Endometrial microvascular endothelial cells (primary cell): ENCODE data around the gene UGT1A10. TPM values are rescaled to one million over a fixed set of nuclear protein-coding genes. Genes with fewer than 3 reads are reported as not detected.
"Not testable (repeated sequence)": the region's sequence is repeated elsewhere in the genome, so short reads cannot be mapped to it uniquely, and the experiment has no call there.

Source experiments
- in situ Hi-C: cut with HindIII; loops from 2 replicates; pipeline ENCODE4 v1.10.0; 2017; ENCODE audit warnings: low sequenced_read_pairs, low pct_unique_long_range_greater_than_20kb; ENCODE audit errors: inconsistent ontology term
- total RNA-seq: library from RNA; depleted of rRNA; stranded (reverse); fragments of >200 nt; gene quantifications from one replicate; pipeline ENCODE4 v1.2.3, GENCODE V29; 2015; ENCODE audit errors: inconsistent ontology term

Gene UGT1A10
- total RNA-seq, 1 donor from 2014 or later, result not detected

DNA sequence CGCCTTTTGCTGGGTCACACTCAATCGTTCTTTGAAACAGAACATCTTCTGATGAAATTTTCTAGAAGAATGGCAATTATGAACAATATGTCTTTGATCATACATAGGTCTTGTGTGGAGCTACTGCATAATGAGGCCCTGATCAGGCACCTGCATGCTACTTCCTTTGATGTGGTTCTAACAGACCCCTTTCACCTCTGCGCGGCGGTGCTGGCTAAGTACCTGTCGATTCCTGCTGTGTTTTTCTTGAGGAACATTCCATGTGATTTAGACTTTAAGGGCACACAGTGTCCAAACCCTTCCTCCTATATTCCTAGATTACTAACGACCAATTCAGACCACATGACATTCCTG lies 77.0 kb downstream of the UGT1A10 start:
- in situ Hi-C loops, result no loop called here

DNA sequence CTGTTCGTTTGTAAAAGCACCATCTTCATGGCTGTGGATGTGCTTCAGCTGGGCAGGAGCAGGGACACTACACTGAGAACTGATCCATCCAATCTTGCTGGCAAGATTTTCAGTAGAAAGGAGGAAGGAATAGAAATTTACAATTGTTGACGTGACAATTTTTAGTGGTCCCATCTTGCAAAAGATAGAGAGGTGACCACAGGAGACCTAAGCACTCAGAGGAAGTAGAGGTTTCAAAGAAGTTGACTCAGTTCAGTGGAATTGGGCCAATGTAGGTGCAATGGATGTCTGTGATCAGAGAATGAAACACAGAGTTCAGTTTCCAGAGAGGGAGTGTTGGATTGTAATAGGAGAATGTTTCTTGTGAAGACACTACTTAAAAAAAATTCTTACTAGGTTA lies 77.9 kb downstream of the UGT1A10 start:
- in situ Hi-C loops, result no loop called here

DNA sequence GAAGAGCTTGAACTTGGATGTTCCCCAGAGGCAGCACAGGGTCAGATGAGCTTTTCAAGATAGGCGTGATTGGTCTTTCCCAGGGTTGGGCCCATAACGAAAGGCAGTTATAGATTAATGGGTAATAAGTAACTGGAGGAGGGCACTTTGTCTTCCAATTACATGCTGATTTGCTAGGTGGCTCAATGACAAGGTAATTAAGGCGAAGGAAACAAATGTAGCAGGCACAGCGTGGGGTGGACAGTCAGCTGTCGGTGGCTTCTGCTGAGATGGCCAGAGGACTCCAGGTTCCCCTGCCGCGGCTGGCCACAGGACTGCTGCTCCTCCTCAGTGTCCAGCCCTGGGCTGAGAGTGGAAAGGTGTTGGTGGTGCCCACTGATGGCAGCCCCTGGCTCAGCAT lies 82.3 kb downstream of the UGT1A10 start, which contains the start of gene UGT1A4:
Gene UGT1A4 (plus strand): TSS at position 185 of the 400 bp plus-strand sequence. CDS start 85 bp downstream, at position 270.
- in situ Hi-C loops, result no loop called here

DNA sequence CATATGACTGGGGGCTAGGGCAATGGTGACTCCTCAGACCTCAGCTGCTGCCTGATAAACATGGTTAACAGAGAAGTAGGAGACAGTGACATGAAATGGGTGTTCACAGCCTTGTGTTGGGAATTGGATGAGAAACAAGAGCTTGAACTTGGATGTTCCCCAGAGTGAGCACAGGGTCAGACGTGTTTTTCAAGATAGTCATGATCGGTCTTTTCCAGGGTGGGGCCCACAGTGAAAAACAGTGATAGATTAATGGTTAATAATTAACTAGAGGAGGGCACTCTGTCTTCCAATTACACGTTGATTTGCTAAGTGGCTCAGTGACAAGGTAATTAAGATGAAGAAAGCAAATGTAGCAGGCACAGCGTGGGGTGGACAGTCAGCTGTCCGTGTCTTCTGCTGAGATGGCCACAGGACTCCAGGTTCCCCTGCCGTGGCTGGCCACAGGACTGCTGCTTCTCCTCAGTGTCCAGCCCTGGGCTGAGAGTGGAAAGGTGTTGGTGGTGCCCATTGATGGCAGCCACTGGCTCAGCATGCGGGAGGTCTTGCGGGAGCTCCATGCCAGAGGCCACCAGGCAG lies 92.6 kb downstream of the UGT1A10 start, which contains the start of gene UGT1A3:
Gene UGT1A3 (plus strand): TSS at position 320 of the 579 bp plus-strand sequence. CDS start 85 bp downstream, at position 405.
- in situ Hi-C loops, result no loop called here

DNA sequence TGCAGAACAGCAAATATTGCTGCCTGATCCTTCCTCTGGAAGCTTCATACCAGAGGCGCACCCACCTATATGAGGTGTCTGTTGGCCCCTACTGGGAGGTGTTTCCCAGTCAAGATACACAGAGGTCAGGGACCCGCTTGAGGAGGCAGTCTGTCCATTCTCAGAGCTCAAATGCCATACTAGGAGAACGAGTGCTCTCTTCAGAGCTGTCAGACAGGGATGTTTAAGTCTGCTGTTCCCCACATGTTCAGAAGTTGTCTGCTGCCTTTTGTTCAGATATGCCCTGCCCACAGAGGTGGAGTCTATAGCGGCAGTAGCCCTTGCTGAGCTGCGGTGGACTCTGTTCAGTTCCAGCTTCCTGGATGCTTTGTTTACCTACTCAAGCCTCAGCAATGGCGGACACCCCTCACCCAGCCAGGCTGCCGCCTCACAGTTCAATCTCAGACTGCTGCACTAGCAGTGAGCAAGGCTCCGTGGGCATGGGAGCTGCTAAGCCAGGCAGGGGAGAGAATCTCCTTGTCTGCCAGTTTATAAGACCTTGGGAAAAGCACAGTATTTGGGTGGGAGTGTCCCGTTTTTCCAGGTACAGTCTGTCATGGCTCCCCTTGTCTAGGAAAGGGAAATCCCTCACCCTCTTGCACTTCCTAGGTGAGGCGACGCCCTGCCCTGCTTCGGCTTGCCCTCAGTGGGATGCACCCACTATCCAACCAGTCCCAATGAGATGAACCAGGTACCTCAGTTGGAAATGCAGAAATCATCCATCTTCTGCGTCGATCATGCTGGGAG lies 100.8 kb downstream of the UGT1A10 start:
- in situ Hi-C loops, result not testable (repeated sequence)

DNA sequence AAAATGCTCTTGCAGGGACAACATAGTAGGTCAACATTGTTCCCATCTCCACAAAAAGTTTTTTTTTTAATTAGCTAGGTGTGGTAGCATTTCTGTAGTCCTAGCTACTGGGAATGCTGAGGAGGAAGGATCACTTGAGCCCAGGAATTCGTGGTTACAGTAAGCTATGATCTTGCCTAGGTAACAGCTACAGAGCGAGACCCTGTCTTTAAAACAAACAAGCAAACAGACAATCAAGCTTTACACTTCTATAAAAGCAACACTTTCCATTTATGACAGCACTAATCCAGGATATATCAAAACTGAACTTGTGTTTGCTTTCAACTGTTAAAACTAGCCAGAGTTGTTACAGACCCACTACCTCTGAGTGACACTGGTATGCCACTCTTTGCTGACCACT lies 104.6 kb downstream of the UGT1A10 start:
- in situ Hi-C loops, result no loop called here

DNA sequence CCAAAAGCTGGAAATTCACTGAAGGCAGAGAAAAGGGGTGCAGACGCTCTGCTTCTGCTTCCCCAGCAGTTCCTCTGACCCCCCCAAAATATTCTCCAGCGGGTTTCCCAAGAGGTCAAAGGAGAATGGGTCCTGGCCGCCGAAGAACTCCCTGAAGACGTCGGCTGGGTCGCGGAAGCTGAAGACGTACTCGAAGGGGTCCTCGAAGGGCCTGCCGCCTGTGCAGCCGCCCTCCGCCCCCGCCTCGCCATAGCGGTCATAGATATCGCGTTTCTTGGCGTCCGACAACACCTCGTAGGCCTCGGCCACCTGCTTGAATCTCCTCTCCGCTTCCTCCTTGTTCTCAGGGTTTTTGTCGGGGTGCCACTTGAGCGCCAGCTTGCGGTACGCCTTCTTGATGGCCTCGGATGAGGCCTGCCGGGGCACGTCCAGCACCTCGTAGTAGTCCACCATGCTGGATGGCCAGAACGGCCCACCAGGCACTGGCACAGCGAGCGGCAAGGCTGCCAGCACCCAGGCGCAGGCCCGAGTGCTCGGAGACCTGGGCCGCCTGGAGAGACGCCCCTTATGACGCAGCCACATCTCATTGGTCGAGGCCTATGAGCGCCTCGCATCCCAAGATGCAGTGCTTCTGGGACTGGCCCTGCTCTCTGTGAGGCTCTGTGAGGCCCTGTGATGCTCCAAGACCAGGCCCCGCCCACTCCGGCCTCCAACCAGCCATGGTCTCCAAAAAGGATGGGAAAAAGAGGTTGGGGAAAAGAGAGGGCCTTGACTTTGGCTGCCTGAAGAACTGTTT lies 107.4 kb downstream of the UGT1A10 start:
- in situ Hi-C loops, result no loop called here

DNA sequence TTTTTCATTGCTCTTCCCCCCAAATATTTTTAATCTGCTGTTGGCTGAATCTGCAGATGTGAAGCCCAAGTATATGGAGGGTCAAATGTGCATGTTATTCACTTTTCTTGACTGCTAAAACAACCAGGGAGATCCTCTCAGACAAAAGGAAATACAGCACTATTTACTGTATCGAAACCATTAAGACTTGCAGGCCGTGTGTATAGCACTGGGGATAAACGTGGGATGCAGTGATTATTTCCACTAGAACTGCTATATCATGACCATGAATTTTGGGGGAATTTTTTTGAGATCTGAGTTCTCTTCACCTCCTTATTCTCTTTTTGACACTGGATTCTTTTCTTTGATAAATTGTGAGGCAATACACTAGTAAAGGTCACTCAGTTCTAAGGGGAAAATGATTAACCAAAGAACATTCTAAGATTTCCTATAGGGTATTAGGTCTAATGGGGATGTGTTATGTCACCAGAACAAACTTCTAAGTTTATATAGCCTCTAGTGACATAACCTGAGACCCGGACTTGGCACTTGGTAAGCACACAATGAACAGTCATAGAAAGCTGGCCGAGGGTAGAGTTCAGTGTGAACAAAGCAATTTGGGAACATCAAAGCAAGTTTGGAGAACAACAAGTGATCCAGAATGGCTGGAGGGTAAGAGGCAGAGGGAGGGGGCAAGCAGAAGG lies 109.0 kb downstream of the UGT1A10 start:
- in situ Hi-C loops, result no loop called here

DNA sequence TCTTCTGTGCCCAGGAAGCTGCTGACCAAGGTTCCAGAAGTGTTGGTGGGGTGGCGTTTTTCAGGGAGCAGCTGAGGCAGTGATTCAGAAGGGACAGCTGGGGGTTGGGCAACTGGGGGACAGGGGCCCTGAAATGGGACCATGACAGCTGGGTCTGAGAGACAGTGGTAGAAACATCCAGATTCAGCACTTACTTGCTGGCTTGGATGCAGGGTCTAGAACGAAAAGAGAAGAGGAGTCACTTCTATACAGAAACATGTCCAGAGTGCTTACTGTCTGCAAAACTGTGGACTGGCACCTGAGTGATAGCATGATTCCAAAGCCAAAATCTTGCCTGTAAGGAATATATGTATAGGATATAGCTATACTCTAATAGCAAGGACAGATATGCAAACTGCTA lies 109.6 kb downstream of the UGT1A10 start:
- in situ Hi-C loops, result not testable (repeated sequence)

DNA sequence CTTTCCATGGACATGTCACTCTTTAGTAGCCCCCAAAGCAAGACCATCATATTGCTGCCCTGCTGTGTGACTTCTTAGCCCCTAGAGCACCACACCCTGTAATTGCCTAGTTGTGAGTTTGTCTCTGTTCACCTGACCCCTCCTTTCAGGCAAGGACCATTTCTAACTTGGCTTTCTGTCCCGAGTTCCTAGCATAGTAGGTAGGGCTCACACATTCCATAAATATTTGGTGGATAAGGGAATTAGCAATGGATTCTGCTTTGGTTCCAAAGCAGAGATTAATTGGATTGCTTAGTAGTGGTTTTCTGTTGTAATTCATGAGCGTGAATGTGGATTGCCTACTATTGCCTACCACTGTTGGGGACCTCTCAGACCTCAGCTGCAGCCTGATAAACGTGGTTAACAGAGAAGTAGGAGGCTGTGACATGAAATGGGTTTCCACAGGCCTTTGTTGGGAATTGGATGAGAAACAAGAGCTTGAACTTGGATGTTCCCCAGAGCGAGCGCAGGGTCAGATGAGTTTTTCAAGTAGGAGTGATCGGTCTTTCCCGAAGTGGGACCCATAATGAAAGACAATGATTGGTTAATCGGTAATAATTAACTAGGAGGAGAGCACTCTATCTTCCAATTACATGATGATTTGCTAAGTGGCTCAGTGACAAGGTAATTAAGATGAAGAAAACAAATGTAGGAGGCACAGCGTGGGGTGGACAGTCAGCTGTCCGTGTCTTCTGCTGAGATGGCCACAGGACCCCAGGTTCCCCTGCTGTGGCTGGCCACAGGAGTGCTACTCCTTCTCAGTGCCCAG lies 110.4 kb downstream of the UGT1A10 start:
- in situ Hi-C loops, result no loop called here

DNA sequence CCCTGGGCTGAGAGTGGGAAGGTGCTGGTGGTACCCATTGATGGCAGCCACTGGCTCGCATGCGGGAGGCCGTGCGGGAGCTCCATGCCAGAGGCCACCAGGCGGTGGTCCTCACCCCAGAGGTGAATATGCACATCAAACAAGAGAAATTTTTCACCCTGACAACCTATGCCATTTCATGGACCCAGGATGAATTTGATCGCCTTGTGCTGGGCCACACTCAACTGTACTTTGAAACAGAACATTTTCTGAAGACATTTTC lies 111.0 kb downstream of the UGT1A10 start:
- in situ Hi-C loops, result no loop called here

DNA sequence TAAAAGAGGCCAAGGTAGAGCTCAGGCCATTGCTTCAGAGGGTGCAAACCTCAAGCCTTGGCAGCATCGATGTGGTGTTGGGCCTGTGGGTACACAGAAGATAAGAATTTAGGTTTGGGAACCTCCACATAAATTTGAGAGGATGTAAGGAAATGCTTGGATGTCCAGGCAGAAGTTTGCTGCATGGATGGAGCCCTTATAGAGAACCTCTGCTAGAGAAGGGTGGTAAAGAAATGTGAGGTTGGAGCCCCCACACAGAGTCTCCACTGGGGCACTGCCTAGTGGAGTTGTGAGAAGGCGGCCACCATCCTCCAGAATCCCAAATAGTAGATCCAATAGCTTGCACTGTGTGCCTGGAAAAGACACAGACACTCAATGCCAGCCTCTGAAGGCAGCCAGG lies 114.4 kb downstream of the UGT1A10 start:
- in situ Hi-C loops, result not testable (repeated sequence)

DNA sequence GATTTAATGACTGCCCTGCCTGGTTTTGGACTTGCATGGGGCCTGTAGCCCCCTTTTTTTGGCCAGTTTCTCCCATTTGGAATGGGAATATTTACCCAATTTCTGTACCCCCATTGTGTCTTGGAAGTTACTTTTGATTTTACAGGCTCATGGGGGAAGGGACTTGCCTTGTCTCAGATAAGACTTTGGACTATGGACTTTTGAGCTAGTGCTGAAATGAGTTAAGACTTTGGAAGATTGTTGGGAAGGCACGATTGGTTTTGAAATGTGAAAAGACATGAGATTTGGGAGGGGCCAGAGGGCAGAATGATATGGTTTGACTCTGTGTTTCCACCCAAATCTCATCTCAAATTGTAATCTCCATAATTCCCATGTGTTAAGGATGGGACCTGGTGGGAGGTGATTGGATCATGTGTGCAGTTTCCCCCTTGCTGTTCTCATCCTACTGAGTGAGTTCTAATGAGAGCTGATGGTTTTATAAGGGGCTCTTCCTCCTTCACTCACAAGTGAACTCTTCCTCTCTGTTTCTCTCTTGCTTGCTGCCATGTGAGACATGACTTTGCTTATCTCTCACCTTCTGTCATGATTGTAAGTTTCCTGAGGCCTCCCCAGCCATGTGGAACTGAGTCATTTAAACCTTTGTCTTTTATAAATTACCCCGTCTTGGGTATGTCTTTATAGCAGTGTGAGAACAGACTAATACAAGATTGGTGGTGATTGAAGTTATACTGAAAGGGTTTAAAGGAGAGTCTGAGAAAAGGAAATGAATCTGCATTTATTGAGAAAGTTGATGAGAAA lies 115.2 kb downstream of the UGT1A10 start:
- in situ Hi-C loops, result not testable (repeated sequence)

DNA sequence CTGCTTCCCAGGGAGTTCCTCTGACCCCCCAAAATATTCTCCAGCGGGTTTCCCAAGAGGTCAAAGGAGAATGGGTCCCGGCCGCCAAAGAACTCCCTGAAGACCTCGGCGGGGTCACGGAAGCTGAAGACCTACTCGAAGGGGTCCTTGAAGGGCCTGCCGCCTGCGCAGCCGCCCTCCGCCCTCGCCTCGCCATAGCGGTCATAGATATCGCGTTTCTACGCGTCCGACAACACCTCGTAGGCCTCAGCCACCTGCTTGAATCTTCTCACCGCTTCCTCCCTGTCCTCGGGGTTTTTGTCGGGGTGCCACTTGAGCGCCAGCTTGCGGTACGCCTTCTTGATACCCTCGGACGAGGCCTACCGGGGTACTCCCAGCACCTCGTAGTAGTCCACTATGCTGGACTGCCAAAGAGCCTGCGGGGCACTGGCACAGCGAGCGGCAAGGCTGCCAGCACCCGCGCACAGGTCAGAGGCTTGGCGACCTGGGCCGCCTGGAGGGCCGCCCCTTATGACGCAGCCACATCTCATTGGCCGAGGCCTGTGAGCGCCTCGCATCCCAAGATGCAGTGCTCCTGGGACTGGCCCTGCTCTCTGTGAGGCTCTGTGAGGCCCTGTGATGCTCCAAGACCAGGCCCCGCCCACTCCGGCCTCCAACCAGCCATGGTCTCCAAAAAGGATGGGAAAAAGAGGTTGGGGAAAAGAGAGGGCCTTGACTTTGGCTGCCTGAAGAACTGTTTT lies 118.8 kb downstream of the UGT1A10 start:
- in situ Hi-C loops, result no loop called here

DNA sequence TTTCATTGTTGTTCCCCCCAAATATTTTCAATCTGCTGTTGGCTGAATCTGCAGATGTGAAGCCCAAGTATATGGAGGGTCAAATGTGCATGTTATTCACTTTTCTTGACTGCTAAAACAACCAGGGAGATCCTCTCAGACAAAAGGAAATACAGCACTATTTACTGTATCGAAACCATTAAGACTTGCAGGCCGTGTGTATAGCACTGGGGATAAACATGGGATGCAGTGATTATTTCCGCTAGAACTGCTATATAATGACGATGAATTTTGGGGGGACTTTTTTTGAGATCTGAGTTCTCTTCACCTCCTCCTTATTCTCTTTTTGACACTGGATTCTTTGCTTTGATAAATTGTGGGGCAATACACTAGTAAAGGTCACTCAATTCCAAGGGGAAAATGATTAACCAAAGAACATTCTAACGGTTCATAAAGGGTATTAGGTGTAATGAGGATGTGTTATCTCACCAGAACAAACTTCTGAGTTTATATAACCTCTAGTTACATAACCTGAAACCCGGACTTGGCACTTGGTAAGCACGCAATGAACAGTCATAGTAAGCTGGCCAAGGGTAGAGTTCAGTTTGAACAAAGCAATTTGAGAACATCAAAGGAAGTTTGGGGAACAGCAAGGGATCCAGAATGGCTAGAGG lies 120.3 kb downstream of the UGT1A10 start:
- in situ Hi-C loops, result no loop called here

DNA sequence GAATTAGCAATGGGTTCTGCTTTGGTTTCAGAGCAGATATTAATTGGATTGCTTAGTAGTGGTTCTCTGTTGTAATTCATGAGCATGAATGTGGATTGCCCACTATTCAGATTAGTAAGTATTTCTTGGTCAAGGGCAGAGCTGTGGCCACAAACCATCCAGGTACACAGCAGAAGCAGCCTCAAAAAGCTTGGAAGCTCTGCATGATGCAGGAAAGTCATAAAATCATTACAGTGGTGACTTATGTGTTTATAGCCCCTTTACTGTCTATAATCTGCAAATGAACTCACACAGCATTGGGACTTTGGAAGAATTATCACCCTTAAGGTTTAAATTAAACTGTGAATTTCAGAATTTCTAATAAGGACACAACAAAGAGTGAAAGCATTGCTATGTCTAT lies 121.9 kb downstream of the UGT1A10 start:
- in situ Hi-C loops, result no loop called here

DNA sequence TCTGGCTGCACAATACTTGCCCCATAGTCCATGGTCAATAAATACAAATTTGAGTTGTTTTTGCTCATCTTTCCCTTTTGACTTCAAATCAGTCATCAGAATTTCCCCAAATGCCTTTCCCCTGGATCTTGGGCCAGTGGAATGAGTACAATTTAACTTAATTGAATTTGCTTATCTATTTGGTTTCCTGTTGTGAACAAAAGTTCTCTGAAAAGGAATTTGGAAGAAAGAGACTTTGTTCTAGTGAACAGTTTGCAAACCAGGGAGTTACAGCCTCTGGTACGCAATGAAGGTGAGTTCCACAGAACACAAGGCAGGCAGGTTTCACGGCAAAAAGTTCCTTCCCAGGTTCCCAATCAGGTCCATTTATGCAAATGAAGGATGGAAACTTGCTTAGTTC lies 122.6 kb downstream of the UGT1A10 start:
- in situ Hi-C loops, result no loop called here
